SU-DHL-6 (cell line): ENCODE results near the gene NOC2L.

Experiments used
- EZH2phosphoT487 ChIP-seq: fragments of 200-600 bp; sonication (generic), shearing (Covaris generic); conservative IDR thresholded peaks from 2 replicates; pipeline ENCODE4 v1.6.1; 2018; ENCODE audit warnings: mild to moderate bottlenecking, antibody characterized with exemption, low read length, moderate library complexity, mixed read lengths
- TF ChIP-seq, protein P1 (sequence below): fragments of 200-600 bp; sonication (generic); IDR thresholded peaks from one replicate; pipeline ENCODE4 v1.5.1; 2017; ENCODE audit warnings: antibody characterized with exemption, mild to moderate bottlenecking, low read length, moderate library complexity; ENCODE audit not compliant: insufficient read depth, poor library complexity, severe bottlenecking

DNA sequence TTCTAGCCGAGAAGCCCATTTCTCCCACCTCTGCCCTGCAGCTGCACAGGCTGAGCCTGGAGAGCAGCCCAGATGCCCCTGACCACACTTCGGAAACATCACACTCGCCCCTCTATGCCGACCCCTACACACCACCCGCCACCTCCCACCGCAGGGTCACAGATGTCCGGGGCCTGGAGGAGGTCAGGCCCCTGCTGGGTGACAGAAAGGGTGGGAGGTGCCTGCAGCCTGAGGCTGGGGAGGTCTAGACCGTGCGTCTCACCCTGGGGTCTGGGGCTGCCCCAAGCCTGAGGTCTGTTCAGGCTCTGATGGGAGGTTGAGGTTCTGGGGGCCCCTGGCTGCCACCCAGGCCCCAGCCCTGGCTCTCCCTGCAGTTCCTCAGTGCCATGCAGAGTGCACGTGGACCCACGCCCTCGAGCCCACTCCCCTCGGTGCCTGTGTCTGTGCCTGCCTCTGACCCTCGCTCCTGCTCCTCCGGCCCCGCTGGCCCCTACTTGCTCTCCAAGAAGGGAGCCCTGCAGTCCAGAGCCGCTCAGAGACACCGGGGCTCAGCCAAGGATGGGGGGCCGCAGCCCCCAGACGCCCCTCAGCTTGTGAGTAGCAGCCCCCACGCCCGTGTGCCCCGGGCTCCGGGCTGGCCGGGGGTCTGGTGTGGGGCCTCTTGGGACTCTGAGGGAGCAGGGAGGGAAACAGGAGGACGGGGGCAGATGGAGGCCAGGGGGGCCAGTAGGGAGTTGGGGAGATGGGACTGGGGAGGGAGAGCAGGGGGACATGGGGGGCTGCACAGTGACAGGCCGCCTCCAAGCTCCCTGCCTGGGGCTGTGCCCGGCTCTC, 14.6 kb upstream of the NOC2L start:
- TF ChIP-seq, protein P1, sequence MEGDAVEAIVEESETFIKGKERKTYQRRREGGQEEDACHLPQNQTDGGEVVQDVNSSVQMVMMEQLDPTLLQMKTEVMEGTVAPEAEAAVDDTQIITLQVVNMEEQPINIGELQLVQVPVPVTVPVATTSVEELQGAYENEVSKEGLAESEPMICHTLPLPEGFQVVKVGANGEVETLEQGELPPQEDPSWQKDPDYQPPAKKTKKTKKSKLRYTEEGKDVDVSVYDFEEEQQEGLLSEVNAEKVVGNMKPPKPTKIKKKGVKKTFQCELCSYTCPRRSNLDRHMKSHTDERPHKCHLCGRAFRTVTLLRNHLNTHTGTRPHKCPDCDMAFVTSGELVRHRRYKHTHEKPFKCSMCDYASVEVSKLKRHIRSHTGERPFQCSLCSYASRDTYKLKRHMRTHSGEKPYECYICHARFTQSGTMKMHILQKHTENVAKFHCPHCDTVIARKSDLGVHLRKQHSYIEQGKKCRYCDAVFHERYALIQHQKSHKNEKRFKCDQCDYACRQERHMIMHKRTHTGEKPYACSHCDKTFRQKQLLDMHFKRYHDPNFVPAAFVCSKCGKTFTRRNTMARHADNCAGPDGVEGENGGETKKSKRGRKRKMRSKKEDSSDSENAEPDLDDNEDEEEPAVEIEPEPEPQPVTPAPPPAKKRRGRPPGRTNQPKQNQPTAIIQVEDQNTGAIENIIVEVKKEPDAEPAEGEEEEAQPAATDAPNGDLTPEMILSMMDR: no peak
- no peak for TF ChIP-seq EZH2phosphoT487
